Adipose tissue (tissue), 3 donors: ENCODE data around the gene HEY2. TPM values are rescaled to one million over a fixed set of nuclear protein-coding genes. Genes with fewer than 3 reads are reported as not detected.

ENCODE experiments used
- H3K27ac ChIP-seq: one replicate; pipeline ENCODE4 v1.5.1; 2013; ENCODE audit warnings: low read depth, low read length
- WGBS, 3 donors: extraction: QIAGEN DNeasy Blood & Tissue Kit; methylation state at CpG; one replicate each; pipeline ENCODE4 v1.1.7; 2013; 5-methylcytosine and 5-hydroxymethylcytosine counted together
- polyA plus RNA-seq, 3 donors: library from polyadenylated mRNA; stranded (reverse); fragments of 200-250 nt; gene quantifications; one replicate each; pipeline ENCODE4 v1.2.3, GENCODE V29; 2013
- donor health status: healthy with polysubstance abuse.
- donor health status: Bipolar disorder and iron deficiency.
- donor health status: healthy.

Gene HEY2
- polyA plus RNA-seq, 3 donors = 1.6 to 3.3 (median 1.7) TPM

GRCh38 chr6:125742024-125742423 is 7.4 kb upstream of the HEY2 start:
- 89 to 97% (median 90%) methylated on average over 2 of the region's 2 CpGs for whole genome bisulfite sequencing, 3 donors

GRCh38 chr6:125742464-125743120 is 6.8 kb upstream of the HEY2 start:
- H3K27ac ChIP-seq = no peak overlapping the region
- 45 to 75% (median 65%) methylated on average over 5 of the region's 5 CpGs for WGBS, 3 donors

More at GRCh38 chr6:125742024-125742423, 7.4 kb upstream of the HEY2 start:
- H3K27ac ChIP-seq = no peak overlapping the region

GRCh38 chr6:125743604-125744003 is 5.8 kb upstream of the HEY2 start:
- 88 to 96% (median 91%) methylated on average over 2 of the region's 2 CpGs for WGBS, 3 donors
- no peak overlapping the region for H3K27ac ChIP-seq

- H3K27ac ChIP-seq = no peak overlapping the region
- 80 to 88% (median 83%) methylated on average over 6 of the region's 6 CpGs for WGBS, 3 donors
Observed at GRCh38 chr6:125745281-125746018, 4.0 kb upstream of the HEY2 start.

GRCh38 chr6:125746019-125746414 is 3.4 kb upstream of the HEY2 start:
- H3K27ac ChIP-seq = no peak overlapping the region

GRCh38 chr6:125746731-125747588 is 2.5 kb upstream of the HEY2 start:
- no peak overlapping the region for H3K27ac ChIP-seq
- 4 to 6% (median 5%) methylated on average over 32 of the region's 32 CpGs for WGBS, 3 donors

More at GRCh38 chr6:125746019-125746414, 3.4 kb upstream of the HEY2 start:
- 53 to 72% (median 67%) methylated on average over 5 of the region's 5 CpGs for WGBS, 3 donors

- 1 to 2% (median 2%) methylated on average over 74 to 76 of the region's 76 CpGs for WGBS, 3 donors
- no peak overlapping the region for H3K27ac ChIP-seq
Observed at GRCh38 chr6:125747589-125748405, 1.6 kb upstream of the HEY2 start.

- H3K27ac ChIP-seq = no peak overlapping the region
- 0 to 2% (median 1%) methylated on average over 42 of the region's 42 CpGs for WGBS, 3 donors
Observed at GRCh38 chr6:125748406-125749172, 843 bp upstream of the HEY2 start.

- WGBS, 3 donors = 4 to 6% (median 4%) methylated on average over 35 of the region's 35 CpGs
- peak overlapping the region; percentile 12 for H3K27ac ChIP-seq
Observed at GRCh38 chr6:125749865-125750691, 646 bp downstream of the HEY2 start.

GRCh38 chr6:125750692-125751333 is 1.4 kb downstream of the HEY2 start:
- H3K27ac ChIP-seq = no peak overlapping the region
- 19 to 30% (median 24%) methylated on average over 4 of the region's 4 CpGs for WGBS, 3 donors

GRCh38 chr6:125751334-125751916 is 2.0 kb downstream of the HEY2 start:
- WGBS, 3 donors = 52 to 62% (median 60%) methylated on average over 6 of the region's 6 CpGs
- H3K27ac ChIP-seq = no peak overlapping the region

GRCh38 chr6:125752773-125753172 is 3.3 kb downstream of the HEY2 start:
- 84 to 91% (median 87%) methylated on average over 2 of the region's 2 CpGs for WGBS, 3 donors
- no peak overlapping the region for H3K27ac ChIP-seq

GRCh38 chr6:125753218-125753936 is 3.9 kb downstream of the HEY2 start:
- 25 to 59% (median 42%) methylated on average over 5 of the region's 5 CpGs for WGBS, 3 donors
- H3K27ac ChIP-seq = no peak overlapping the region

- no peak overlapping the region for H3K27ac ChIP-seq
Observed at GRCh38 chr6:125753937-125754259, 4.5 kb downstream of the HEY2 start.

- no peak overlapping the region for H3K27ac ChIP-seq
Observed at GRCh38 chr6:125754566-125754965, 5.1 kb downstream of the HEY2 start.

More at GRCh38 chr6:125754566-125754965, 5.1 kb downstream of the HEY2 start:
- 32 to 67% (median 67%) methylated on average over 2 of the region's 2 CpGs for WGBS, 3 donors
